Activated CD8-positive, alpha-beta memory T cell treated with anti-CD3 and anti-CD28 coated beads, Interleukin-2, amount 50 U/mL, for 24 hours (primary cell): ENCODE measurements around the gene UBE3A.
"Not testable (repeated sequence)": the region's sequence is repeated elsewhere in the genome, so short reads cannot be mapped to it uniquely, and the experiment has no call there.

Source experiments
- DNase-seq: peaks from one replicate; pipeline ENCODE4 v3.0.0-alpha.2; 2020; ENCODE audit errors: extremely low read depth

The UBE3A gene

DNA sequence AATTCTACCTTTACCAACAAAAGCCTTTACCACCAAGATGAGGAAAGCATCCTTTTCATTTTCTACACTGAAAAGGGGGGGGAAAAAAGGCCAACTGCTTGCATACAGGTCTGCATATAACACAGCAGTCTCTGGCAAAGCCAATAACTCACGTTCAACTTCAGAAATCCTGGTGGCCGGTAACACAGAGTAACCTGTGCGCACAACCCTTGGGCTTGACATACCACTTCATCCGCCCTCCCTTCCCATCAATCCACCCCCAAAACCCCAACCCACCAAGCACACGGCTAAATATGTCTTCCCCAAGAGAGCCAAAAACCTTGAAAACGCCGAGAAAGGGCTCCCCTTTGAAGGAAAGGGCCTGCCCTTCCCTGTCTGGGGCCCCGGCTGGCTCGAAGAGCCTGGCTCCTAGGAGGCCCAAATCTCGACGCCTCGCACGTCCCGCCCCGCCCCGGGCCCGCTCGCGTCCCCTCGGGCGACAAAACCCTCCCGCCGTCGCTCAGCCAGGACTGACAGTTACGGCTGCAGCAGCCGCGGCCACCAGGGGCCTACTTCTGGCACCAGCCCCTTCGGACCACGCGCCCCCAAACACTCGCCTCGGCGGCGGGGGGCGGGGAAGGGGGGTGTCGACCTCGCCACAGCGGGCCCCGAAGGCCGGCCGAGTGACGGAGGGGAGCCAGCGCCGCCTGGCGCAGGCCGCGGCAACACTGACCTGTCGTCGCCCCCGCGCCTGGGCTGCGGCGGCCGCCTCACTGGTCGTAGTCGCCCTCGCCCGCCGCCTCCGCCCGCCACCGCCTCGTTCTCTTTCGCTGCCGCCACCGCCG is 835 bp downstream of the UBE3A start:
- peak; percentile 8 for DNase-seq

DNA sequence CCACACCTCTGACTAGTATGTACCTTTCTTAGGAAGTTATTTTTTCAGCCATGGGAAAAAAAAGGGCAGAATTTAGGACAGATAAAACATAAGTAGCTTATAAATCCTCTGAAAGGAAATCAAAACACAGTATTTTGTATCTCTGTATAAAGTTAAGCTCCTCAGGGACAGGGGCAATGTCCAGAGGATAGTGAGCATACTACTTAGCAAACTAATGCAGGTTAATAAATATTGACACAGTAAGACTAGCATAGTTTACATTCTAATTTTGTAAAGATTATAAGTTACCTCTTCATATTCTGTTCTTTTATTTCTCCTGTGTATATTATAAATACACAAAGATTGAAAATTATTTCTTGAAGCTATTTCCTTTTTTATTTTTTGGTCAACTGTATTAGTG is 2.1 kb downstream of the UBE3A start:
- DNase-seq = no peak

DNA sequence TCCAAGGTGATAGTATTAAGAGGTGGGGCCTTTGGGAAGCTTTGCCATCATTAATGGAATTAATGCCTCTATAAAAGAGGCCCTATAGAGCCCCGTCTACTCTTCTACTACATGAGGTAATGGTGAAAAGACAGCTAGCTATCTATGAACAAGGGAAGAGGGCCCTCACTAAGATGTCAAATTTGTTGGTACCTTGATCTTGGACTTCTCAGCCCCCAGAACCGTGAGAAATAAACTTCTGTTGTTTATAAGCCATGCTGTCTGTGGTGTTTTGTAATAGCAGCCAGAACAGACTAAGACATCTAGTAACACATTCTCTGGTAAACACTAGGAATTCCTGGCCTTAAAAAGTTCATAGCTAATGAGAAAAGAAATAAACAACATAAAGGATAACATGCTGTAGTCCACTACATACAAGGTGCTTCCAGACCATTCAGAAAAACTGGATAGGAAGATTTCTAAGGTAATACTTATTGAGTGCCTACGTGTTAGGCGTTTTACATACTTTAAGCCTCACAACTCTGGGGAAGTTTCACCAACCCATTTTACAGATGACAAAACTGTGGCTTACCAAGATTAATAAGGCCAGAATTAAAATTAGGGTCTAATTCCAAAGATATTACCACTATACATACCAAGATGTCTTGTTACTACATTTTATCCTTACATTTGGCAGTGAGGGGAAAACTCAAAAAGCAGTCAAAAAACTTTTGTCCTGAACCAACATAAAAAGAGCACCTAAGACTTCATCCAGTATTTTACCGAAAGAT is 3.2 kb downstream of the UBE3A start:
- no peak for DNase-seq

DNA sequence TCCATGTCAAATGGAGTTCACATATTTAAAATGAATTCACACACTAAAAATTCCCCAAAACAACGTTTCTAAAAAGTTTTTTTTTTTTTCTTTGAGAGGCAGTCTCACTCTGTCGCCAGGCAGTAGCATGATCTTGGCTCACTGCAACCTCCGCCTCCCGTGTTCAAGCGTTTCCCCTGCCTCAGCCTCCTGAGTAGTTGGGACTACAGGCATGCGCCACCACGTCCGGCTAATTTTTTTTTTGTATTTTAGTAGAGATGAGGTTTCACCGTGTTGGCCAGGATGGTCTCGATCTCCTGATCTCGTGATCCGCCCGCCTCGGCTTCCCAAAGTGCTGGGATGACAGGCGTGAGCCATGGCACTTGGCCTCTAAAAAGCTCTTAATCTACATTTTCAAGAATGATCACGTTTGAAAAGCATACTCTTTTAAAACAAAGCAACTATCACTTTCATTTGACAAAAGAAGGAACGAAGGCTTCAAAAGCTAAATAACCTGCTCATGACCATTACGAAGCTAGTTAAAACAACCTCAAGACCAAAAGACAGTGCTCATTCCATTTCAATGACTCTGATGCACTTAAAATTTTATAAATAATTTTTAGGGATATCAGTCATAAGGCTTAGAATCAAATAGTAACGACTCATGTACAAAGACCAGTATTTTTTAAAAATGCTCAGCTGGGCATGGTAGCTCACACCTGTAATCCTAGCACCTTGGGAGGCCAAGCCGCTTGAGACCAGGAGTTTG is 5.5 kb downstream of the UBE3A start:
- DNase-seq = no peak

DNA sequence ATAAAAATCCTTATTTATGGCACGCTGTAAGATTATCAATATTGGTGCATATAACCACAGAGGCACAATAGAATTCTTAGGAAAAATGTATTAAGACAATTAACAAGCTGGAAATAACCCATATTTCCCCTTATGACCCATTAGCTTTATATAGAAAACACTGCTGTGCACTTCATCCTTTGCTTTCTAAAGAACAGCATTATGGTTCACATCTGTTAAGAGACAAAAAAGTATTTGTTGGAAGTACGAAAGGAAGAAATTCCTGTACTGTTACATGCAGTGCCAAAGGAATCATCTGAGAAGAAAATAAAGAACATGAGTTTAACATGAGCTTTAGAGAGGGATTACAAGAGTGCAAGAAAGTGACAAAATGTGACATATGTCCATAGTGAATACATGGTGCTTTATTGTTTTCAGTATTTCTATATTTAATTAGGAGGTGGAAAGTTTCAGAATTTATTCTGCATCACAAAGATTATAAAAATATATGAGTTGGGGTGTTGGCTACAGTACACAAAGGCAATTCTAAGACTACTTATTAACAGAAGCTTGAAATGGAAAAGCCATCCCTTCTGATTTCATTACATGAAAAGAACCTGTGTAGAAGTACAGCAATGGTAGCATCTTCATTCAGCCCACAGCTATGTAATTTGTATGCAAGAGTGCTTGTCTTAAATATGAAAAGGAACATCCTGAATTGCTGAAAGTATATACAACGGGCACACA is 6.8 kb downstream of the UBE3A start:
- DNase-seq = no peak

DNA sequence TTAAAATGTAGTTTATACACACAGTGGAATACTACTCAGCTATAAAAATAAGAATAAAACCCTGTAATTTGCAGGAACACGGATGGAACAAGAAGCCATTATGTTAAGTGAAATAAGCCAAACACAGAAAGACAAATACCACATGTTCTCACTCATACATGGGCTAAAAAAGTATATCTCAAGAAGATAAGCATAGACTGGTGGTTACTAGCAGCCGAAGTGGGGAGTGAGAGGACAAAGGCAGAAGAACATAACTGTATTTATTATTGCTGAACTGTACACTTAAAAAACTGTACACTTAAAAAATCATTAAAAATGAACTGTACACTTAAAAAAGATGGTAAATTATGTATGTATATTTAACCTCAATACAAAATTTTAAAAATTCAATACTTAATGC is 11.0 kb downstream of the UBE3A start:
- no peak for DNase-seq

DNA sequence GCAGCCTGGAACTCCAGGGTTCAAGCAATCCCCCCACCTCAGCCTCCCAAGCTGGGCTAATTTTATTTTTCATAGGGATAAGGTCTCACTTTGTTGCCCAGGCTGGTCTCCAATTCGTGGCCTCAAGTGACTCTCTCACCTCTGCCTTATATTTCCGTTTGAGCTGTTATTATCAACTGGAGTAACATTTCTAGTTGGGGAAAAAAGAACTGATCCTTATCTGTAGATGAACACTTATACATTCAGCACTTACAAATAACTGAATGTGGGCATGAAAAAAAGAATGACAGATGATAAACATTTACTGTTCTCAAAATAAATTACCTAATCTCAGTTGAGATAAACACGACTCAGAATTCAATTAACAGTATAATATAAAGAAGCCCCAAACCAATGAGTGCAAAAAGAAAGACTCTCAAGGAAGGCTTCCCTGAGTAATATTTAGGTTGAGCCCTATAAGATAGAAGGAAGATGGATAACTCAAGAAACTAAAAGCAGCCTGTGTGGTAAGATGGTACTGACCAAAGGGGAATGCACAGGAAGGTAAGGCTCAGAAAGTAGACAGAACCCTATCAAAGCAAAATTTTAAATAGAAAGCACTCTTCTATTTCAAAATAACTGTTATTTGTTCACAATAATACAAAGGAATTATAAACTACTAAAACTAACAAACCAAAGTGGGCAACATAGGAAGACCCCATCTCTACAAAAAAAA is 11.8 kb downstream of the UBE3A start:
- DNase-seq = no peak

DNA sequence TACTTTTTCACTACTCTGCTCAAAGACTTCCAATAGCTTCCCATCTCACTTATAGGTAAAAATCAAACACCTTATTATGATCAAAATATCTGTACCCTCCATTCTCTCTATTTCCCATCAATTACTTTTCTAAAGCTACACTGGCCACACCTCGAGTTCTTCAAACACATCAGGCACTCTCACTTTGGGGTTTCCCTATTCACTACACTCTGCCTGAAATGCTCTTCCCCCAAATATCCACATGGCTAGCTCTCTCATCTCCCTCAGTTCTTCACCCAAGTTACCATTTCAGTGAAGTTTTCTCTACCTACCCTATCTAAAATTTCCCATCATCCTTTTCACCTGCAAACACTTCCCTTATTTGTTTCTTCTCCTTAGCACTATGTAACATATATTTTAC is 14.8 kb downstream of the UBE3A start:
- DNase-seq = no peak

DNA sequence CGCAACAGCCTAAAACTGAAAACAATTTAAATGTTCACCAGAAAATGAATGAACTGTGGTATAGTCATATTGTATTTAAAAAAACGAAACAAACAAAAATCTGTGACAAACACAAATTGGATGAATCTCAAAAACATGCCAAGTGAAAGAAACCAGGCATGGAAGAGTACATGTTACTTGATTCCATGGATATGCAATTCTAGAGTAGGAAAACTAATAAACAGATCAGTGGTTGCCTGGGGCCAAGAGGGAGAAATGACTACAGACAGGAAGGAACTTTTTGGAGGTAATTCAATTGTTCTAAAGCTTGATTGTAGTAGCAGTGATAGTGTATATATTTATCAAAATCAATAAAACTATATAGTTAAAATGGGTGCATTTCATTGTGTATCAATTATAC is 16.8 kb downstream of the UBE3A start:
- DNase-seq = no peak

DNA sequence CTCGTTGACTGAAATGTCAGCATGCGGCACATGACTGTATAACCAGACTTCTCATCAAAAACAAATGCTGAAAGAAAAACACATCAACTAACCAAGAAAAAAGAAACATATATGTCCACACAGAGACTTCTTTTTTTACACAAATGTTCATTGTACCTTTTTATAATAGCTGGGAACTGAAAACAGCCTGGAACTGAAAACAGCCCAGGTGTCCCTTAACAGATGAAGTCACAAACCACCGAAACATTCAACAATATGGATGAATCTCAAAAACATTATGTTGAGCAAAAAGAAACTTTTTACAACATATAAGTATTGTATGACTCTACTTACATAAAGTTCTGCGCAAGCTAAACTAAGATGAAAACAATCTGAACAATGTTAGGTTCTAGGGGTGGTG is 20.6 kb downstream of the UBE3A start:
- no peak for DNase-seq

DNA sequence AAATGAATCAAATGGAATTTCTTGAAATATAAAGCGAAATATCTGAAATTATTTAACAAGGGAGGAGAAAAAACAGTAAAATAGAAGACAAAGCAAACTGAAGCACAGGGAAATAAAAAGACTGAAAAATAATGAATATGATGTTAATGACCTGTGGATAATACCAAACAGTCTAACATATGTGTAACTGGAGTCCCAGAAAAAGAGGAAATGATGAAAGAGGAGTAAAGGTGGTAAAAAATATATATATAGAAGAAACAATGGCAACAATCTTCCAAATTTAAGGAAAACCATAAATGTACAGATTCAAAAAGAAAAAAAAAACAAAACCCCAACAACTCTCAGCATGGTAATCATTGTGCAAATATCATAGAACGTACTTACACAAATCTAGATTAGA is 21.2 kb downstream of the UBE3A start:
- DNase-seq = no peak

DNA sequence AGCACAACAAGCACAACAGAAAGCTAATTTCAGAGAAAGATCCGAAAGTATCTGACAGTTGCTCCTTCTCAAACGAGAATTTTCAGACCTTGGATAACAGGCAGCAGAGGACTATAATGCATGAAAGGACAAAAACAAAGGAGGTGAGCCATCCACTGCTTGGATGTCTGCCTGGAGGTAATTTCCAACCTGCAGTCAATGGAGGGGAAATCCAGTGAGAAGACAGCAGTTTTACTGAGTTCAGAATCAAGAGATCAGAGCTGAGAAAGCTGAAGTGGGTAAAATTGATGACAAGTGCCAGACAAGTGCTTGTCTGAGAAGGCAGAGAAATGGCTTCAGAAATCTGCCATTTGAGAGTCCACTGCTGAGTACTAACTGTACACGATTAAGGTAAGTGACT is 22.1 kb downstream of the UBE3A start:
- no peak for DNase-seq

DNA sequence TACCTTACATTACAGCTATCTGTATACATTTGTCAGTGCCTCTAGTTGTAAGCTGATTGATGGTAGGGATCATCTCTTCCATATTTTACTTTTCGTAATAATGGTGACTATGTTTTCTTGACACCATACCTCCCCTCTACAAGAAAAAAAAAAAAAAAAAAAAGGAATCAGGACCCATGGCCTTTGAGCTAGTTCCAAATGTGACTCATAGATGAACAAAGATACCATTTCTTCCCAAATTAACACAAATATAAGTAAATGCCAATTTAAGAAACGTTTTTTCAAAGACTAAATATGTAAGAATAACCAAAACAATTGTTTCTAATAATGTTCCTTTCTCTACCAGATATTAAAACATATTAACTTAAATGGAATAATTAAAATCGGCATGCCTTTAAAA is 23.1 kb downstream of the UBE3A start:
- no peak for DNase-seq

DNA sequence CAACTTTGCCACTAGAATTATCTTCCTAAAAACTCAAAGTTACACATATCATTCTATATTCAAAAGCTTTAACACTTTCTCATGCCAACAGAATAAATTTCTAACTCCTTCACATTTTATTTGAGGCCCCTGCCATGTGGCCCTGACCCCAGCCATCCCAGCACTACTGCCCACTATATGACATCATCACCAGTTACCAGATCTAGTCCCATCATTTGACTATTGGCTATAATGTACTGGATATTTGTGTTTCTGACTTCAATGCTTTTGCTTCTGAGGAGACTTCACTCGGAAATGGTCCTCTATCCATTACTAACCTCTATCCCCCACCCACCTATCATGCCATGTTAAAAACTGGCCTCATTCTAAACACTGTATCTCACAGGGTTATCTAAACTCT is 23.6 kb downstream of the UBE3A start:
- DNase-seq = no peak

DNA sequence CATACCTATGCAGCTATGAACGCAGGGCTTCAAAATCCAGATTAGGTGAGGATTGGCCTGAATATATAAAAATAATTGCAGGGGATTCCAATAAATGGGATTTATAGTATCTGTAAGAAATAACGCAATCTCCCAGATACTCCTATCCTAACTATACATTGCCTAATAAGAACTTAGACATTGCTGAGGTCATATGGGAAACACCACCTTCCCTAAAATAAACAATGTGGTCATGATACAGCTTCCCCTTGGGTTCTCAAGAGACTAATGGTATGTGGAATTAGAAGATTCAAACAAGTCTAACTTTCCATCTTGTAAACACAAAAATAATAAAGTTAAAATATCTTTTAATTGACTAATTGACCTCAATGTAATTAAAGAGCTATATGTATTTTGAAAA is 28.2 kb downstream of the UBE3A start:
- DNase-seq = no peak

DNA sequence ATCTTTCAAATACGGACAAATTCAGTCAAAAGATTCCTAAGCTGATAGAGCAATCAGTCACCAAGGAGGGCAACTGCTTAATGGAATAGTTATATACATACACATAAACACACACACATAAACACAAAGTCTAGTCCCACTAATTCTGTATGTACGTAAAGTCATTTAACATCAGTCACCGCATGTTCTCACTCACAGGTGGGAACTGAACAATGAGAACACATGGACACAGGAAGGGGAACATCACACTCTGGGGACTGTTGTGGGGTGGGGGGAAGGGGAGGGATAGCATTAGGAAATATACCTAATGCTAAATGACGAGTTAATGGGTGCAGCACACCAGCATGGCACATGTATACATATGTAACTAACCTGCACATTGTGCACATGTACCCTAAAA is 29.1 kb downstream of the UBE3A start:
- DNase-seq = not testable (repeated sequence)

DNA sequence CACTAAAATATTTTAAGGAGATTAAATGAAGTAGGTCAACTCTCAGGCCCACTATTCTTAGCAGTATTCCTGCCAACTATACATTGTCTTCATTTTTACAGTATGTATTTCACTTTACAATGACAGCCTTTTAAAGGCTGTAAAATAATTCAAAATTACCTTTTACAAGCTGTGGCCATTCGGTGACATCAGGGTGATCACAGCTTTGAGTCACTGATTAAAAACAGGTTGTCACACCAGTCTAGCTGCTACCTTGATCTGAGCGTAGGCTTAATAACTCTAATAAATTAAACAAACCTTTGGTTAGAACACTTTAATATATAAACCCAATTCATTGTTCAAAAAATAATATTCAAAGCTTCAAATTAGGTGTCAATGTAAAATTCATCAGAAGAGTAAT is 29.9 kb downstream of the UBE3A start:
- DNase-seq = no peak

DNA sequence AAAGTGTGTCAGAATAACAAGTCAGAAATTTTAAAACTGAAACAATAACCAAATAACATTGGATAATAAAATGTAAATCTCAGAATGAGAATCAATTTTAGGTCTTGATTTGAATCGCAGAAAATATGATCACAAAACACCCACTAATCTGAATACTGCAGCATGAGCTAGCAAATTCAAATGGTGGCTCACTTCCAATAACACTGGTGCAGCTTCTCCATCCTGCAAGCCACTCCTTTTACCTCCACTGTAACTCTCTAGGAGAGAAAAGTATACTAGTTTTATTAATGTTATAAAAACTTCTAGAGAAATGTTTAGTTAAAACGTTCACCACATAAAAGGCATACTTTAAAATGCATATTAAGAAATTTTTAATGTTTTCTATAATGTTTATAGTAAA is 30.4 kb downstream of the UBE3A start:
- DNase-seq = no peak

DNA sequence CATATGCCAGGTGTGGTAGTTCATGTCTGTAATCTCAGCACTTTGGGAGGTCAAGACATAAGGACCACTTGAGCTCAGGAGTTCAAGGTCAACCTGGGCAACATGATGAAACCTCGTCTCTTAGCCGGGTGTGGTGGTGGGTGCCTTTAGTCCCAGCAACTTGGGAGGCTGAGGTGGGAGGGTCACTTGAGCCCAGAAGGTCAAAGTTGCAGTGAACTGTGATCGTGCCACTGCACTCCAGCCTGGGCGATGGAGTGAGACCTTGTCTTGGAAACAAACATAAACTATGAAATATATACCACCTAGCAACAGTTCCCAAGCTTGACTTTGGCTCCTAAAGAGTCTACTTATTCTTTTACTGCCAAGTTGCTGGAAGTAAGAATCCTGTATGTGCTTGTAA is 30.9 kb downstream of the UBE3A start:
- no peak for DNase-seq

DNA sequence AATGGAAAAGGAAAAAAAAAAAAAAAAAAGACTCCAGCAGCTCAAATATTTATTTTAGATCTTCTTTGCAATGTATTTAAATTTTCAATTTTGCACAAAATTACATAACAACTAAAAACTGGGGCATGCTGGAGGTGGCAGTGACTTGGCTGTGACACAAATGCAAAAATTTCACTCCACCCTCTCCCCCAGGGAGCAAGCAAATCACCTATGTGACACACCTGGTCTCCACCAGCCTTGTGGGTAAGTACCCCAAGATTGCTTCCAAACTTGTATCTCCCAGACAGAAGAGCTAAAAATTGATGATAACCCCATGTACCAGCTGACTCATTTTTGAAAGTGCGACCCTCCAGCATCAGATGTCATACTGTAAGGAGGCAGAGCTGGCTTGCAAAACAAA is 32.0 kb downstream of the UBE3A start:
- no peak for DNase-seq

DNA sequence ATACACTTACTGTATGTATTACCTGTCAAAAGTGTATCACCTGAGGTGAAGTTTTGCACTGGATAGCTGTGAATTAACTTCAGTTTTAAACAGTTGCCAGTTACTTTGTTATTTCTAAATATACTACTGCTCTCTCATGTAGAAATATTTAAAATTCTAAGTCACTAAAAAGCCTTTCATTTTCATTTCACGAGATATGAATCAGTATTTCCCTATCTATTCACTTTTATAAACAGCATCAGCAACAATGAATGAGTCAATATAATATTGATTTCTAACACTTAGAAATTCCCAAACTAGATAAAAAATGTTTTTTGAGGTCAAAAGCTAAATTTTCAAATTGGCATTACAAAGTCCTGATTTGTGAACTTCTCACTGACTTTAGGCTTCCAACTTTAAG is 32.6 kb downstream of the UBE3A start:
- DNase-seq = no peak
